Lower lobe of right lung (tissue), 2 donors: ENCODE data around the gene SIMC1. TPM values are rescaled to one million over a fixed set of nuclear protein-coding genes. Genes with fewer than 3 reads are reported as not detected.
"Not testable (repeated sequence)": the region's sequence is repeated elsewhere in the genome, so short reads cannot be mapped to it uniquely, and the experiment has no call there.

Experiments
- ATAC-seq, 2 donors: fragments of 200-7000 bp; cut with Tn5 transposase; one replicate each; pipeline ENCODE4 v1.9.1; 2020 to 2022; ENCODE audit warnings: mild to moderate bottlenecking in 2 of 2, moderate library complexity in 2 of 2
- DNase-seq: peaks from one replicate; pipeline ENCODE4 v3.0.0-alpha.2; 2020
- H3K27ac ChIP-seq: fragments of 200-600 bp; one replicate; pipeline ENCODE4 v1.8.0; 2022
- H3K27me3 ChIP-seq: fragments of 200-600 bp; one replicate; pipeline ENCODE4 v1.8.0; 2022; ENCODE audit warnings: low read depth
- H3K36me3 ChIP-seq: fragments of 200-600 bp; one replicate; pipeline ENCODE4 v1.8.0; 2022; ENCODE audit warnings: mild to moderate bottlenecking
- H3K4me1 ChIP-seq: fragments of 200-600 bp; one replicate; pipeline ENCODE4 v1.8.0; 2022
- H3K4me3 ChIP-seq: fragments of 200-600 bp; one replicate; pipeline ENCODE4 v1.8.0; 2022; ENCODE audit warnings: mild to moderate bottlenecking
- H3K9me3 ChIP-seq: fragments of 200-600 bp; one replicate; pipeline ENCODE4 v1.8.0; 2022
- CTCF ChIP-seq: fragments of 200-600 bp; IDR thresholded peaks from one replicate; pipeline ENCODE4 v1.8.0; 2022; ENCODE audit warnings: antibody characterized with exemption, mild to moderate bottlenecking
- intact Hi-C: fragments of 100-400 bp; cut with DNase I; formaldehyde crosslinking; loops from one replicate; pipeline ENCODE4 v1.11.0; 2022
- long read RNA-seq: library from polyadenylated mRNA; unstranded; transcript quantifications from one replicate; pipeline ENCODE4 v2.0.0, GENCODE V29; 2021
- total RNA-seq: library from RNA; stranded (reverse); fragmentation: NEBNext Ultra II Directional; extraction: Animal tissue kit (Norgen Biotek cat#: 25700); gene quantifications from one replicate; pipeline ENCODE4 v1.2.1, GENCODE V29; 2021
- donor health status: DM: no; HTN: yes; CAD: no; lungs with severe emphysema.

The SIMC1 gene
- total RNA-seq = 18.0 TPM
- long read RNA-seq, transcript SIMC1-203 (10 exons, 2,694 nt) = major isoform, 6 of 14 reads
- long read RNA-seq, partial matches to known transcripts = 3 of 14 reads
- long read RNA-seq, other reads (novel, unspliced or antisense) = 5 of 14 reads

DNA sequence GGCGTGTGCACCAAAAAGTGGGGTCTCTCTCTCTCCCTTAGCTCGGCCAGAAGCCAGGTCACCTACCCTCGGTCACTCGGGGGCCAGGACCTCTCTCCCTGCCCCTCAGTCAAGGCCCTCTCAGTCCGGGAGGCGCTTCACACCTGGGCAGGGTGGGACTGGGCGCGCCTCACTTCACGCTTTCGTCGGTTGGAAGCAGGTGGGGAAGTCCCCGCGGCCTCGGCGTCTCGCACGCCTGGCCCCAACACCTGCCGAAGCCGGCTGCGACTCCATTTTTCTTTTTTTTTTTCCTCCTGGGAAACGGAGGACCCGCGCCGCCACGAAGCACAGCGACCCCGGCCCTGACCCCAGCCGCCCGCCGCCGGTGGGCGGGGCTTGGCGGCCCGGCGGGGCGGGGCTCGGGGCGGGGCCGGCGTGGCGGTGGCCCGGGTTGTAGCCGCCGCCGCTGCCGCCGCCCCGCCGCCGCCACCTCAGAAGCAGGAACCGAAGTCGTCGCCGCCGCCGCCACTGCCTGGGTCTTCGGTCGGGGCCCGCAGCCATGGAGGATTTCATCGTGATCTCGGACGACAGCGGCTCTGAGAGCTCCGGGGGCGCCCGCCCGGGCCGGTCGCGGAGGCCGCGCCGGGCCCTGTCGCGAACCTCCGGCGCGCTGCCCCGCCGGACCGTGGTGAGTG is at the start of gene SIMC1:
TSS of gene SIMC1 (plus strand) at position 454 of the 674 bp plus-strand sequence. CDS start at position 539, 85 bp downstream.
- H3K27ac ChIP-seq, H3K36me3 ChIP-seq, H3K27me3 ChIP-seq, H3K9me3 ChIP-seq, intact Hi-C loops, H3K4me1 ChIP-seq: not testable (repeated sequence)
- DNase-seq (peak; percentile 56), ATAC-seq (peak; percentile 79 to 82)
- H3K4me3 ChIP-seq = peak within 1 kb of the TSS; percentile 50

DNA sequence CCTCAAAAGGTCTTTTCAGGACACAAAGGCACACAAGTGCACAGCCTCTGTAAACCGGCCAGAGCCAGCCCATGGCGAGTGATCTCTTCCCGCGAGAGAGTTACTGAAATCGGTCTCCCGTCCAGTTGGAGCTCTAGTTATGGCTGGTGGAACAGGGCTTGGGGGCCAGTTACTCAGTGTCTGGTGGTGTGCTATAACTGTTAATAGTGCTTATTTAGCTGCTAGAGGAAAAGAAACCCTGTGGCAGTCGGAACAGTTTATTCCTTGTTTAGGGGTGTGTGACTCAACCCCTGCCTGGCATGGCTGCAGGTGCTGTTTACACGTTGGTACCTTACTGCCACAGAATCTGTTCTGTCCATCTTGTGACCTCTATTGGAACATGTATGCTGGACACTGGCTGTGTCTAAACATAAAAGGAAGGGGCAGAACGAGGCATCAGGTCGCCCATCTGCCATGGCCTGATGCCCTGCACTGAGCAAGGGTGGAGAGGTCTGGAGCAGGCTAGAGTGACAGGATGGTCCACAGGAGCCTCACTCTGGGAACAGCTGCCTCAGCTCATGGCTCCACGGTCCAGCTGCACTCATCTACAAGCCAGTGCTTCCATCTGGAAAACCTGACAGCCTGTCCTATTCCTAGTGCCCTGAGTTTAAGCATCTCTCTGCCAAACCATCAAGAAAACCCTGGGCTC is 49.6 kb upstream of the SIMC1 start:
- no peaks in the 10 kb centered on the region for H3K4me1 ChIP-seq
- H3K27ac ChIP-seq = no peak overlapping the region
- no peak for TF ChIP-seq CTCF
- no peaks in the 10 kb centered on the region for H3K9me3 ChIP-seq
- no peaks in the 10 kb centered on the region for H3K36me3 ChIP-seq
- intact Hi-C loops = no loop called here
- DNase-seq = no peak
- peaks cover 7% of the 10 kb centered on the region for H3K27me3 ChIP-seq
- no peak overlapping the region for H3K4me3 ChIP-seq
- no peak for ATAC-seq

GRCh38 chr5:176189857-176190256 is 48.4 kb upstream of the SIMC1 start:
- ATAC-seq (no peak), DNase-seq (no peak)
- TF ChIP-seq CTCF = no peak
- H3K4me3 ChIP-seq = no peak overlapping the region
- H3K27ac ChIP-seq = no peak overlapping the region
- intact Hi-C loops = no loop called here
- peaks cover 4% of the 10 kb centered on the region for H3K4me1 ChIP-seq
- no peaks in the 10 kb centered on the region for H3K9me3 ChIP-seq
- no peaks in the 10 kb centered on the region for H3K36me3 ChIP-seq
- peaks cover 14% of the 10 kb centered on the region for H3K27me3 ChIP-seq

- DNase-seq (no peak), ATAC-seq (no peak)
- Histone ChIP-seq H3K27me3 (peaks cover 14% of the 10 kb centered on the region), H3K4me3 (no peak overlapping the region), H3K36me3 (no peaks in the 10 kb centered on the region), H3K9me3 (no peaks in the 10 kb centered on the region), H3K27ac (no peak overlapping the region), H3K4me1 (peaks cover 4% of the 10 kb centered on the region)
- intact Hi-C loops = no loop called here
- no peak for TF ChIP-seq CTCF
These were observed 47.1 kb upstream of the SIMC1 start for GRCh38 chr5:176190886-176191755.

DNA sequence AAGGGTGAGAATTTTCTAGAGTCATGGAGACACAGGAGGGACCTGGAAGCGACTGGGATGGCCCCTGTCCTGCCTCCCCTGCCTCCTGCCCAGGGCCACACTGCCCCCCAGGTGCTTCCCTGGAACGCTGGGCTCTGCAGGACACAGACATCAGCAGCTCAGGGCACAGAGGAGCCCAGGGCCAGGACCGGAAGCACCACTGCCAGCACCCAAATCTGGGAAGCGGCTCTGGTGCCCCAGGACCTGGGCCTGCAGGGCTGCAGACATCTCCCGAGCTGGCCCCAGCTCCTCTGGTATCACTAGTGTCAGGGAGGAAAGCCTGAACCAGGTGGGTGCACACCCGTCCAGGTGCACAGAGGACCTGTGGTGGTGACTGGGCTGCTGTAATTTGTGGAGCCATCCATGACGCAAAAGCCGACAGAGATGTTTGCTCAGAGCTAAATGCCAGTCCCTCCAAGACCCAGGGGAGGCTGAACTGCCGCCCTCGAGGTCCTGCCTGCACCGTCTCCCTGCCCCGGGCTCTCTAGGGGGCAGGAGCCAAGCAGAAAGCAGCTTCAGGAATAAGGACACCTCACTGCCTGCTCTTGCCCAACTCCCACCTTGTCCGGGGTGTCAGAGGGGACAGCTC is 46.0 kb upstream of the SIMC1 start:
- ATAC-seq (no peak), DNase-seq (no peak)
- H3K9me3 ChIP-seq = no peaks in the 10 kb centered on the region
- TF ChIP-seq CTCF = no peak
- intact Hi-C loops = no loop called here
- H3K27me3 ChIP-seq = peaks cover 14% of the 10 kb centered on the region
- H3K4me1 ChIP-seq = peaks cover 4% of the 10 kb centered on the region
- H3K27ac ChIP-seq = no peak overlapping the region
- H3K4me3 ChIP-seq = no peak overlapping the region
- no peaks in the 10 kb centered on the region for H3K36me3 ChIP-seq

GRCh38 chr5:176192722-176193117 is 45.5 kb upstream of the SIMC1 start:
- H3K27ac ChIP-seq, ATAC-seq, intact Hi-C loops, DNase-seq, H3K4me3 ChIP-seq, H3K36me3 ChIP-seq, H3K9me3 ChIP-seq, H3K4me1 ChIP-seq: not testable (repeated sequence)
- H3K27me3 ChIP-seq = peaks cover 14% of the 10 kb centered on the region

DNA sequence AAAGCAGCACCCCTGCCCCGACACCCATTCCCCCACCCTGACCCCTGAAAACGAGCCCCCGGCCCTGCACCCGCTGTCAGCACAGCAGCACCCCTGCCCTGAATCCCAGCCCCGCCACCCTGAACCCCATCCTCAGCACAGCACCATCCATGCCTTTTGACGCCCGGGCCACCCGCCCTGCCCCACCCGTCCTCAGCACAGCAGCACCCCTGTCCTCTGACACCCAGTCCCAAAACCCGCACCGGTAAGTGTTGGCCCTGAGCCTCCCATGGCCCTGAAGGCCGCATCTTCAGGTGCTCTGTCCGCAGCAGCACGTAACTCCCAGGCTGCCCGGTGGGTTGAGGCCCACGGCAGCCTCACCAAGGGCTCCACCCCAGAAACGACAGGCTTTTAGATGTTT is 44.6 kb upstream of the SIMC1 start:
- H3K27ac ChIP-seq, H3K9me3 ChIP-seq, ATAC-seq, DNase-seq, H3K36me3 ChIP-seq, H3K4me3 ChIP-seq, intact Hi-C loops, H3K4me1 ChIP-seq: not testable (repeated sequence)
- H3K27me3 ChIP-seq = peaks cover 15% of the 10 kb centered on the region

DNA sequence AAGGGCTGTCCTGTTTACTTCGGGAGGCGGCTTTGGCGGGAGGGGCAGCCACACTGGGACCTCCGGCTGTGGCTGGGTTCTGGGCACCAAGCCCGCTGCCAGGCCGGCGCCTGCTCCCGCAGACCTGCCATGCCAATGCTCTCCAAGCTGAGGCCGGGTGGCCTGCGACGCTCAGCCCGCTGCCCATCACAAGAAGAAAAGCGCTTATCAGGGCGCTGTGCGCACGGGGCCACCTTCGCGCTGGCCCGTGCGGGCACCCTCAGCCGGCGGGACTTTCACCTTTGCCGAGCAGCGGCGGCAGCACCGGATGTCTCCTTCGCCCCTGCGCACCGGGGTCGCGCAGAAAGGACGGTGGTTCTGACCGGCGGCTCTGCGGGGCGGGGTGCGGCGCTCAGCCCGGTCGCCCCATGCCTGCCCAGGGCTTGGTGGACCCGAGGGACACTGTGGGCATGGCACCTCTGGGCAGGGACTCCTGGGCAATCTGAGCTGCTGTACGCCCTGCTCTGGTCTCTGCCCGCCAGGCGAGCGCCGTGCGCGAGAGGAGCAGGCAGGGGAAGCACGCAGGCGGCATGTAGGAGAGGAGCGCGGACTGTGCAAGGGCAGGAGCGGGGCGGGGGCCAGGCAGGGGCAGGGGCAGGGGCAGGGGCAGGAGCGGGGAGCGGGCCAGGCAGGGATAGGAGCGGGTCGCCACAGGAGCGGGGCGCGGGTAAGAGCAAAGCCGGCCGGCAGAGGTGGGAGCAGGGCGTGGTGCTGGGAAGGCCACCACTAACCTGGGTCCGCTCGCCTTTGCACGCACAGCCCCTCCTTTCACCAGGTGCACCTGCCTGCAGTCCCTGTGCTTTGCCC is 43.8 kb upstream of the SIMC1 start:
- DNase-seq, H3K9me3 ChIP-seq, intact Hi-C loops, H3K27ac ChIP-seq, H3K36me3 ChIP-seq, H3K4me1 ChIP-seq: not testable (repeated sequence)
- ATAC-seq = peak; percentile 17 to 18
- Histone ChIP-seq H3K4me3 (peak overlapping the region; percentile 33), H3K27me3 (peaks cover 23% of the 10 kb centered on the region)
